HCT116 (cell line): Measurements from ENCODE around the gene ZDHHC14. TPM values are rescaled to one million over a fixed set of nuclear protein-coding genes. Genes with fewer than 3 reads are reported as not detected.

Source experiments
- ATAC-seq: fragments of 200-7000 bp; cut with Tn5 transposase; 2 replicates; pipeline ENCODE4 v1.9.1; 2020; ENCODE audit warnings: mild to moderate bottlenecking, moderate library complexity
- BruUV-seq: library from RNA; stranded (reverse); fragments of 400-500 nt; replicated peaks from 2 replicates; lab custom pipeline; 2021; lab: Mats Ljungman, UMichigan
- CTCF ChIA-PET: fragments of 300-600 bp; sonication (Branson Sonifier 250); formaldehyde crosslinking; loops from one replicate; lab custom pipeline; 2021; ENCODE audit warnings: antibody characterized with exemption; lab: Charles Lee
- POLR2A ChIA-PET: fragments of 300-600, 350-600 bp; sonication (Branson Sonifier 250); formaldehyde crosslinking; loops from one replicate; lab custom pipeline; 2021; ENCODE audit warnings: antibody characterized with exemption; lab: Charles Lee
- RAD21 ChIA-PET, 2 experiments: fragments of 300-600 bp; sonication (Branson Sonifier 250); formaldehyde crosslinking; loops; one replicate each; lab custom pipeline; 2023; ENCODE audit warnings: low total read pairs in 2 of 2; ENCODE audit not compliant: uncharacterized antibody in 2 of 2, unreplicated experiment in 2 of 2, low non-redundant PET in 1 of 2; lab: Charles Lee
- DNase-seq: peaks from one replicate; pipeline ENCODE4 v3.0.0-alpha.2; 2010; ENCODE audit warnings: low read depth, low spot score
- H2AFZ ChIP-seq: fragments of 200-600 bp; shearing (Covaris generic), sonication (generic); 2 replicates; pipeline ENCODE4 v1.6.1; 2017; ENCODE audit warnings: low read depth, mixed run types, mixed read lengths, antibody characterized with exemption, low read length; ENCODE audit not compliant: poor library complexity, severe bottlenecking
- H3K27ac ChIP-seq: 2 replicates; pipeline ENCODE4 v1.5.1; 2012; ENCODE audit warnings: low read depth, low read length
- H3K27me3 ChIP-seq: fragments of 200-600 bp; sonication (generic); 2 replicates; pipeline ENCODE4 v1.6.1; 2016; ENCODE audit warnings: mixed run types, low read length, mixed read lengths; ENCODE audit not compliant: insufficient read depth
- H3K36me3 ChIP-seq, 2 experiments: fragments of 200-500 bp in 1 of 2; fragments of 200-600 bp in 1 of 2; sonication (Bioruptor generic) in 1 of 2; sonication (generic) in 1 of 2; 2 replicates each; pipeline versions ENCODE4 v1.5.1 to v1.6.1; 2014 to 2016; ENCODE audit warnings: low read length in 2 of 2, inconsistent platforms in 1 of 2, mixed read lengths in 1 of 2, mixed run types in 1 of 2; ENCODE audit not compliant: insufficient read depth in 2 of 2, control insufficient read depth in 1 of 2
- H3K4me1 ChIP-seq, 2 experiments: fragments of 200-600 bp in 1 of 2; sonication (generic) in 1 of 2; 2 replicates each; pipeline versions ENCODE4 v1.5.1 to v1.6.1; 2012 to 2017; ENCODE audit warnings: low read length in 2 of 2, inconsistent platforms in 1 of 2, mild to moderate bottlenecking in 1 of 2, mixed read lengths in 1 of 2, mixed run types in 1 of 2, moderate library complexity in 1 of 2; ENCODE audit not compliant: insufficient read depth in 2 of 2, control insufficient read depth in 1 of 2
- H3K4me2 ChIP-seq: fragments of 200-600 bp; sonication (generic); 2 replicates; pipeline ENCODE4 v1.6.1; 2017; ENCODE audit warnings: mixed run types, low read length, mixed read lengths
- H3K4me3 ChIP-seq, 2 experiments: fragments of 200-600 bp in 1 of 2; sonication (generic) in 1 of 2; replicated peaks in 1 of 2; 2 replicates each; pipeline ENCODE4 v1.5.1; 2011 to 2016; ENCODE audit warnings: low read length in 2 of 2, control low read depth in 1 of 2, low read depth in 1 of 2, mild to moderate bottlenecking in 1 of 2, mixed read lengths in 1 of 2, mixed run types in 1 of 2
- H3K79me2 ChIP-seq: fragments of 200-600 bp; sonication (generic); 2 replicates; pipeline ENCODE4 v1.6.1; 2017; ENCODE audit warnings: mild to moderate bottlenecking, mixed run types, low read length, moderate library complexity, mixed read lengths; ENCODE audit not compliant: insufficient read depth
- H3K9ac ChIP-seq: fragments of 200-600 bp; sonication (generic); 2 replicates; pipeline ENCODE4 v1.6.1; 2016; ENCODE audit warnings: low read length, mixed read lengths
- H3K9me2 ChIP-seq: fragments of 200-600 bp; sonication (generic), shearing (Covaris generic); 2 replicates; pipeline ENCODE4 v1.6.1; 2017; ENCODE audit warnings: mixed run types, mild to moderate bottlenecking, moderate library complexity; ENCODE audit not compliant: insufficient read depth
- H3K9me3 ChIP-seq, 2 experiments: fragments of 200-500 bp in 1 of 2; fragments of 200-600 bp in 1 of 2; sonication (Bioruptor generic) in 1 of 2; sonication (generic) in 1 of 2; 2 replicates each; pipeline ENCODE4 v1.6.1; 2014 to 2017; ENCODE audit warnings: low read length in 2 of 2, mixed read lengths in 2 of 2, inconsistent platforms in 1 of 2, low read depth in 1 of 2, mild to moderate bottlenecking in 1 of 2, mixed run types in 1 of 2, moderate library complexity in 1 of 2; ENCODE audit not compliant: control insufficient read depth in 1 of 2, insufficient read depth in 1 of 2
- H4K20me1 ChIP-seq: fragments of 200-600 bp; sonication (generic), shearing (Covaris generic); 2 replicates; pipeline ENCODE4 v1.6.1; 2017; ENCODE audit warnings: mixed run types, mild to moderate bottlenecking, moderate library complexity; ENCODE audit not compliant: insufficient read depth
- CEBPB ChIP-seq: IDR thresholded peaks from 2 replicates; pipeline ENCODE4 v1.6.1; 2012; ENCODE audit warnings: low read depth
- ELF1 ChIP-seq: IDR thresholded peaks from 2 replicates; pipeline ENCODE4 v1.6.1; 2012; ENCODE audit warnings: low read depth, borderline replicate concordance
- EZH2phosphoT487 ChIP-seq: fragments of 200-600 bp; IDR thresholded peaks from 2 replicates; pipeline ENCODE4 v1.6.1; 2018; ENCODE audit warnings: antibody characterized with exemption, borderline replicate concordance
- FOSL1 ChIP-seq: IDR thresholded peaks from 2 replicates; pipeline ENCODE4 v1.6.1; 2012; ENCODE audit warnings: low read depth
- JUND ChIP-seq: IDR thresholded peaks from 2 replicates; pipeline ENCODE4 v1.6.1; 2012
- POLR2AphosphoS5 ChIP-seq: IDR thresholded peaks from 2 replicates; pipeline ENCODE4 v1.6.1; 2011; ENCODE audit warnings: mild to moderate bottlenecking, low read depth, low read length, moderate library complexity
- SP1 ChIP-seq: IDR thresholded peaks from 2 replicates; pipeline ENCODE4 v1.6.1; 2012; ENCODE audit warnings: low read depth
- SRF ChIP-seq: IDR thresholded peaks from 2 replicates; pipeline ENCODE4 v1.6.1; 2012; ENCODE audit warnings: low read depth
- ZNF274 ChIP-seq: fragments of 200-500 bp; sonication (Bioruptor generic); IDR thresholded peaks from 2 replicates; pipeline ENCODE4 v1.6.1; 2014; ENCODE audit warnings: mild to moderate bottlenecking, low read depth, low read length, inconsistent platforms
- intact Hi-C: fragments of 100-400 bp; cut with micrococcal nuclease; formaldehyde crosslinking; loops from 2 replicates; pipeline ENCODE4 v1.10.0; 2022
- total RNA-seq: library from RNA; stranded (reverse); gene quantifications from one replicate; pipeline ENCODE4 v1.2.1, GENCODE V29; 2021; ENCODE audit not compliant: unreplicated experiment
- TF ChIP-seq, protein P1 (sequence below): IDR thresholded peaks from 2 replicates; pipeline ENCODE4 v1.6.1; 2012
- TF ChIP-seq, protein P2 (sequence below), 3 experiments: fragments of 200-600 bp in 1 of 3; sonication (generic) in 1 of 3; IDR thresholded peaks in 2 of 3; conservative IDR thresholded peaks in 1 of 3; 2 replicates each; pipeline ENCODE4 v1.5.1; 2012 to 2017; ENCODE audit warnings: low read depth in 2 of 3, low read length in 2 of 3, antibody characterized with exemption in 1 of 3, borderline replicate concordance in 1 of 3, control low read depth in 1 of 3, mild to moderate bottlenecking in 1 of 3, mixed read lengths in 1 of 3, mixed run types in 1 of 3, moderate library complexity in 1 of 3; ENCODE audit not compliant: insufficient read depth in 1 of 3

Gene ZDHHC14
- total RNA-seq, 1 experiment from 2014 or later = 5.3 TPM

DNA sequence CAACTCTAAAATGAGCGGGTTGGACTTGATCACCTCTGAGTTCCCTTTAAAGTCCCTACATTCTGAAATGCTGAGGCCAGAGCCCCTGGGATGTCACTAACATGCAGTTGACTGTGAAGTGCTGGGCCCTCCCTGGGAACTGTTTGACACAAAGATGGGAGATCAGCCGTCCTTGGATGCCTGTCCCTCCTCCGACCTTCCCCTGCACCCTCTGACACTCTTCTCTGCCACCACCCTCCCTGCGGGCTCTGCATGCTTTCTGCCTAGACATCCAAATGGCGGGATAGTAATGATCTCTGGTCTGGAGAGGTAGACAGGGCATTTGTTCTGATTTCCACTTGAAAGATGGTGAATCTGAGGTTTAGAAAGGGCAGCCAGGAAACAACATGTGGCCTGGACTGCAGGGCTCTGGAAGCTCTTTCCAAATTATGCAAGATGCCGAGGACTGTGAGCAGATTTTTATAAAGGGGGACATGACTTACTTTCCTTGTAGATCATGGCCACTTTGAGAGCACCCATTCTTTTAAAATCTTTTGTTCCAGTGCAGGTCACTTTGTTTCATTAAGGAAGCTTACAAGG lies 113.2 kb downstream of the ZDHHC14 start:
- no peaks in the 10 kb centered on the region for H3K4me1 ChIP-seq
- RAD21 ChIA-PET = no interaction called here
- intact Hi-C loops = no loop called here
- H3K27ac ChIP-seq = no peak overlapping the region
- no peaks in the 10 kb centered on the region for H4K20me1 ChIP-seq
- no TSS peak for BruUV-seq
- no peaks in the 10 kb centered on the region for H3K9me2 ChIP-seq
- TF ChIP-seq JUND (no peak), SRF (no peak), ELF1 (no peak), EZH2phosphoT487 (no peak), POLR2AphosphoS5 (no peak), SP1 (no peak), ZNF274 (no peak), CEBPB (no peak), FOSL1 (no peak)
- TF ChIP-seq, protein P1, sequence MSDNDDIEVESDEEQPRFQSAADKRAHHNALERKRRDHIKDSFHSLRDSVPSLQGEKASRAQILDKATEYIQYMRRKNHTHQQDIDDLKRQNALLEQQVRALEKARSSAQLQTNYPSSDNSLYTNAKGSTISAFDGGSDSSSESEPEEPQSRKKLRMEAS = no peak
- TF ChIP-seq, protein P2, sequence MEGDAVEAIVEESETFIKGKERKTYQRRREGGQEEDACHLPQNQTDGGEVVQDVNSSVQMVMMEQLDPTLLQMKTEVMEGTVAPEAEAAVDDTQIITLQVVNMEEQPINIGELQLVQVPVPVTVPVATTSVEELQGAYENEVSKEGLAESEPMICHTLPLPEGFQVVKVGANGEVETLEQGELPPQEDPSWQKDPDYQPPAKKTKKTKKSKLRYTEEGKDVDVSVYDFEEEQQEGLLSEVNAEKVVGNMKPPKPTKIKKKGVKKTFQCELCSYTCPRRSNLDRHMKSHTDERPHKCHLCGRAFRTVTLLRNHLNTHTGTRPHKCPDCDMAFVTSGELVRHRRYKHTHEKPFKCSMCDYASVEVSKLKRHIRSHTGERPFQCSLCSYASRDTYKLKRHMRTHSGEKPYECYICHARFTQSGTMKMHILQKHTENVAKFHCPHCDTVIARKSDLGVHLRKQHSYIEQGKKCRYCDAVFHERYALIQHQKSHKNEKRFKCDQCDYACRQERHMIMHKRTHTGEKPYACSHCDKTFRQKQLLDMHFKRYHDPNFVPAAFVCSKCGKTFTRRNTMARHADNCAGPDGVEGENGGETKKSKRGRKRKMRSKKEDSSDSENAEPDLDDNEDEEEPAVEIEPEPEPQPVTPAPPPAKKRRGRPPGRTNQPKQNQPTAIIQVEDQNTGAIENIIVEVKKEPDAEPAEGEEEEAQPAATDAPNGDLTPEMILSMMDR (IDR thresholded peaks at IDR 0.05 in 2 of 3, conservative IDR thresholded peaks at IDR 0.05 in 1 of 3; ENCODE audit: borderline replicate concordance in 1 of 3, insufficient read depth in 1 of 3, low read depth in 2 of 3, low read length in 2 of 3) = no peak
- TF ChIP-seq, all 23 proteins: peak for 0
- Histone ChIP-seq H2AFZ (no peak overlapping the region), H3K27me3 (no peaks in the 10 kb centered on the region), H3K4me3 (no peak overlapping the region), H3K36me3 (no peaks in the 10 kb centered on the region), H3K4me2 (no peak overlapping the region), H3K9ac (no peak overlapping the region), H3K79me2 (no peaks in the 10 kb centered on the region), H3K9me3 (no peaks in the 10 kb centered on the region)
- ChIA-PET POLR2A (no interaction called here), CTCF (no interaction called here)
- ATAC-seq = no peak
- DNase-seq = no peak
